ENCODE results near the gene USP12.

DNA sequence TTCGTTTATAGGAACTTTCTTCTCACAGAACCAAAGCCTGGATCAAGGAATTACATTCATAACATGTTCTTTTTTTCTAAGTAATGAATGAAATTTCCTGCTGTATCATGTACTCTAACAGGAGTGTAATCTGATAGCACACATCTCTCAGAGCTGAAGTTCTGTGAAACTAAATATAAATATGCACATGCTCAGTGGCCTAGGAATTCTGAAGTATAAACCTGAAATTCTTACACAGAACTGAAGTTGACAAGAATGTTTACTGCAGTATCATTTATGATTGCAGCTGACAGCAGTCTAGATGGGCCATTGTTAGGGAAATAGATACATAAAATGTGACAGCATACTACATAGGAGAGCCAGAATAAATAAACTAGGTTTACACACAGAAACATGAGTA, 54.5 kb downstream of the USP12 start:
- TF ChIP-seq, protein P1, sequence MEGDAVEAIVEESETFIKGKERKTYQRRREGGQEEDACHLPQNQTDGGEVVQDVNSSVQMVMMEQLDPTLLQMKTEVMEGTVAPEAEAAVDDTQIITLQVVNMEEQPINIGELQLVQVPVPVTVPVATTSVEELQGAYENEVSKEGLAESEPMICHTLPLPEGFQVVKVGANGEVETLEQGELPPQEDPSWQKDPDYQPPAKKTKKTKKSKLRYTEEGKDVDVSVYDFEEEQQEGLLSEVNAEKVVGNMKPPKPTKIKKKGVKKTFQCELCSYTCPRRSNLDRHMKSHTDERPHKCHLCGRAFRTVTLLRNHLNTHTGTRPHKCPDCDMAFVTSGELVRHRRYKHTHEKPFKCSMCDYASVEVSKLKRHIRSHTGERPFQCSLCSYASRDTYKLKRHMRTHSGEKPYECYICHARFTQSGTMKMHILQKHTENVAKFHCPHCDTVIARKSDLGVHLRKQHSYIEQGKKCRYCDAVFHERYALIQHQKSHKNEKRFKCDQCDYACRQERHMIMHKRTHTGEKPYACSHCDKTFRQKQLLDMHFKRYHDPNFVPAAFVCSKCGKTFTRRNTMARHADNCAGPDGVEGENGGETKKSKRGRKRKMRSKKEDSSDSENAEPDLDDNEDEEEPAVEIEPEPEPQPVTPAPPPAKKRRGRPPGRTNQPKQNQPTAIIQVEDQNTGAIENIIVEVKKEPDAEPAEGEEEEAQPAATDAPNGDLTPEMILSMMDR (IDR thresholded peaks at IDR 0.05; ENCODE audit: insufficient read depth, low read depth, low read length): no peak
- TF ChIP-seq EZH2 (IDR thresholded peaks at IDR 0.05; ENCODE audit: insufficient read depth, low read length): no peak

Measured in astrocyte (in vitro differentiated cells and primary cell).